GM13976 (cell line): Measurements from ENCODE around the gene C16orf92.

Source experiments
- DNase-seq: peaks from one replicate; pipeline ENCODE4 v3.0.0; 2012; ENCODE audit warnings: low spot score
- CTCF ChIP-seq: IDR thresholded peaks from 2 replicates; pipeline ENCODE4 v1.5.1; 2012; ENCODE audit warnings: borderline replicate concordance, mild to moderate bottlenecking; ENCODE audit not compliant: insufficient read depth; ENCODE audit errors: extremely low read depth, missing control alignments, control extremely low read depth
- in situ Hi-C: fragments of 300-500 bp; cut with MboI; formaldehyde crosslinking; loops from one replicate; pipeline ENCODE4 v1.12.0; 2022; ENCODE audit warnings: low sequenced_read_pairs, mixed read lengths, inconsistent platforms; ENCODE audit not compliant: unreplicated experiment

Gene C16orf92

DNA sequence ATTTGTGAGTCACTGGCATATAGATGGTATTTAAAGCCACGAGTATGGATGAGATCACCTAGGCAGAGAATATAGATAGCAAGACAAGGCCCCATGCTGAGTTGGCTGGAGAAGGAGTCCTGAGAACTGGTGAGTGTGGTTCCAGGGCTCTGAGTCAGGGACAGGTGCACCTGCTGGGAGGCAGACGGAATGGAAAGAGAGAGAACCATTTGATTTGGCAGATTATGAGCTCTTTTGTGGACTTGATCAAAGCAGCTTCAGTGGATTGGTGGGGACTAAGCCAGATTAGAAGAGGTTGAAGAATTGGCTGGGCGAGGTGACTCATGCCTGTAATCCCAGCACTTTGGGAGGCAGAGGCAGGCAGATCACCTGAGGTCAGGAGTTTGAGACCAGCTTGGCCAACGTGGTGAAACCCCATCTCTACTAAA is 4.3 kb upstream of the C16orf92 start:
- in situ Hi-C loops = loop anchor here (25.0 kb wide), 1 partner anchor 331 kb away; the partner anchor contains the start of gene QPRT
- no peak for TF ChIP-seq CTCF
- DNase-seq = no peak

DNA sequence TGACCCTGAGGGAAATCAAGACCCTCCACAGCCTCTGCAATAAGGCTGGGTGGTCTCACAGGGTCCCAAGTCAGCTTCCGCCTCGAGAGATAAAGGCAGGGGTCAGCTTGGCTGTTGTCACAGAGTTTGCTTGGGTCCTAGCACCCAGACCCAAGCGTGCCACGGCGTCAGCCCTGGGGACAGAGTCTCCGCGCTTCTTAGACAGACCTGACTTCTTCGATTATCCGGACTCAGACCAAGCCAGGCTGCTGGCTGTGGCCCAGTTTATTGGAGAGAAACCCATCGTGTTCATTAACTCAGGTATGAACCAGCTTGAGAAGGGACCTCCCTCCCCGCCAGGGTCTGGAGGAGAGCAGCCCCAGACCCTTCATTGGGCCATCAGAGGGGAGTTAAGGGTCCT is 588 bp downstream of the C16orf92 start:
- in situ Hi-C loops = loop anchor here (25.0 kb wide), 1 partner anchor 336 kb away; the partner anchor contains the start of gene QPRT
- DNase-seq = no peak
- TF ChIP-seq CTCF = no peak

- in situ Hi-C loops = loop anchor here (25.0 kb wide), 1 partner anchor 337 kb away; the partner anchor contains the start of gene QPRT
- TF ChIP-seq CTCF = no peak
- DNase-seq = no peak
These were observed 1.5 kb downstream of the C16orf92 start for GRCh38 chr16:30024451-30024850.

DNA sequence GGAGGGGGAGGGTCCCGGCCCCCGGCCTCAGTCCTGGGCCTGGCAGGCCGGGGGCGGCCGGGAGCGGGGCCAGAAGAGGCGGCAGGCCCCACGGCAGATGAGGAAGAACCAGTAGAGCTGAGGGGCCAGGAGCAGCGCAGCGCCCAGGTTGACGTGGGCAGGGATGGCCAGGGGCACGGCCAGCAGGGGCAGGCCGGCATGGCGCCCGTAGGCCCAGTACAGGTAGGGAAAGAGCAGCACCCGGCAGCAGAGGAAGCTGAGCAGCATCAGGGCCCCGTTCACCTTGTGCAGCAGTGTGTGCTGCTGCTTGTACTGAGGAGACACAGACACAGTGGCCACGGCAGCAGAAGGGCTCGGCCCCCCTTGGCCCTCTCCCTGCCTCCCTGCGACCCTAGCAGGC is 2.2 kb downstream of the C16orf92 start:
- no peak for TF ChIP-seq CTCF
- no peak for DNase-seq
- in situ Hi-C loops = no loop called here

GRCh38 chr16:30025574-30025973 is 2.6 kb downstream of the C16orf92 start:
- in situ Hi-C loops = no loop called here
- no peak for TF ChIP-seq CTCF
- no peak for DNase-seq

DNA sequence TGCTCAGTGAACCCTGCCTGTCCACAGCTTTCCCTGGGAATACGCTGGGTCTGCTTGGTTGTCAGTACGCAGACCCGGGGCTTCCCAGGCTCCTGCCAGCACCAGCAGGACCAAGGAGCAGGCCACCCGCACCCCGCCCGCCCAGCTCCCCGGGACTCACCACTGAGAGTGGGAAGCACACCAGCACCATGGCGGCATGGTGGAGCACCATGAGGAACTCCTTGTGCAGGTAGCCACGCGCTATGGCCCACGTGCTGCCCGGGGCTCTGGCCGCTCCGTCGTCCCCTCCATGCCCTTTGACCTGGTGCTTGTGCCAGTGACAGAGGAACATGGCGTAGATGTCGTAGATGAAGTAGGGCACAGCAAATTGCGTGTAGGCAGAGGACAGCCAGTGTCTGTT is 3.5 kb downstream of the C16orf92 start:
- DNase-seq = no peak
- in situ Hi-C loops = no loop called here
- no peak for TF ChIP-seq CTCF
